GM19372 (cell line): ENCODE data around the gene RO60.
"Not testable (repeated sequence)": the region's sequence is repeated elsewhere in the genome, so short reads cannot be mapped to it uniquely, and the experiment has no call there.

Experiments
- ATAC-seq: cut with Tn5 transposase; IDR thresholded peaks from one replicate; pipeline ENCODE4 v1.9.1; 2021; ENCODE audit warnings: mild to moderate bottlenecking, low read depth, moderate library complexity; ENCODE audit not compliant: unreplicated experiment

Gene RO60

GRCh38 chr1:193059282-193060114, at the start of gene RO60, which contains the start of gene UCHL5:
TSS of gene RO60 (plus strand) at chr1:193059612. CDS start at chr1:193069055, 9,443 bp downstream.
TSS of gene UCHL5 (minus strand) at chr1:193059360. CDS start at chr1:193059260, 100 bp downstream.
- ATAC-seq, result peak; percentile 88

GRCh38 chr1:193011406-193011805, 48.0 kb upstream of the RO60 start:
- ATAC-seq, result no peak

GRCh38 chr1:193013005-193013404, 46.4 kb upstream of the RO60 start:
- ATAC-seq, result no peak

GRCh38 chr1:193013707-193014106, 45.7 kb upstream of the RO60 start:
- ATAC-seq, result no peak

- no peak for ATAC-seq
These were observed 45.0 kb upstream of the RO60 start for GRCh38 chr1:193014400-193014799.

GRCh38 chr1:193016788-193017187, 42.6 kb upstream of the RO60 start:
- no peak for ATAC-seq

- peak; percentile 69 for ATAC-seq
These were observed 39.9 kb upstream of the RO60 start for GRCh38 chr1:193019442-193020026.

- ATAC-seq, result no peak
These were observed 34.2 kb upstream of the RO60 start for GRCh38 chr1:193025218-193025617.

GRCh38 chr1:193030280-193030679, 29.1 kb upstream of the RO60 start:
- ATAC-seq, result no peak

- no peak for ATAC-seq
These were observed 28.0 kb upstream of the RO60 start for GRCh38 chr1:193031431-193031830.

- not testable (repeated sequence) for ATAC-seq
These were observed 26.6 kb upstream of the RO60 start for GRCh38 chr1:193032643-193033427.

GRCh38 chr1:193033610-193034009, 25.8 kb upstream of the RO60 start:
- no peak for ATAC-seq

- ATAC-seq, result no peak
These were observed 22.9 kb upstream of the RO60 start for GRCh38 chr1:193036337-193037047.

GRCh38 chr1:193040011-193040410, 19.4 kb upstream of the RO60 start:
- no peak for ATAC-seq

GRCh38 chr1:193042766-193043691, 16.4 kb upstream of the RO60 start:
- ATAC-seq, result no peak

- ATAC-seq, result not testable (repeated sequence)
These were observed 10.5 kb upstream of the RO60 start for GRCh38 chr1:193048913-193049312.

- no peak for ATAC-seq
These were observed 5.2 kb upstream of the RO60 start for GRCh38 chr1:193054169-193054675.

- ATAC-seq, result peak; percentile 45
These were observed 707 bp upstream of the RO60 start for GRCh38 chr1:193058529-193059281.

- ATAC-seq, result no peak
These were observed 647 bp downstream of the RO60 start for GRCh38 chr1:193060115-193060403.
